Activated CD4-positive, alpha-beta T cell treated with anti-CD3 and anti-CD28 coated beads, Interleukin-2, amount 50 U/mL, for 48 hours (primary cell): ENCODE results near the gene UTS2R.
"Not testable (repeated sequence)": the region's sequence is repeated elsewhere in the genome, so short reads cannot be mapped to it uniquely, and the experiment has no call there.

Source experiments
- DNase-seq, 2 experiments: peaks; one replicate each; pipeline ENCODE4 v3.0.0-alpha.2; 2020

The UTS2R gene

DNA sequence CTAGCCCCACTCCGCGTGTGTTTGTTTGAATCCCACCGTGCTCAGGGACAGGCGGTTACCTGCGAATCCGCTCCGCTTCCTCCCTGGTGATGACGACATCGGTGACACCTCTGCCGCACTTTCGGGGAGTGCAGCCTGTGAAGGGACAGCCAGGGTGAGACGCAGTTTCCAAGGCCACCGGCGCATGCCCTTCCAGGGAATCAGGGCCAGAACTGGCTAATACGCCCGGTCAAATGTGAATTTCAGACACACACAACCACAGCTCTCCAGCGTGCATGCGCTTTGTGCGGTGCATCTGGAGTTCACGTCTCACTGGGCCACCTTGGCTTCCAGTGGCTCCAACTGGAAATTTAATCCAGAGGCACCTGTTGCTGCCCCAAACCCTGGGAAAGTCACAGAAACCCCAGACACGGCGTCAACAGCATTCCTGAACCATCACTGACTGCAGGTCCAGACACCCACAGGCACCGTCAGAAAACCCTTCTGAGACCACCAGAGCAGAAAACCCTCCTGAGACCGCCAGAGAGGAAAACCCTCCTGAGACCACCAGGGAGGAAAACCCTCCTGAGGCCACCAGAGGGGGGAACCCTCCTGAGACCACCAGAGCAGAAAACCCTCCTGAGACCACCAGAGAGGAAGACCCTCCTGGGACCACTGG, 40.0 kb downstream of the UTS2R start:
- no peak for DNase-seq

DNA sequence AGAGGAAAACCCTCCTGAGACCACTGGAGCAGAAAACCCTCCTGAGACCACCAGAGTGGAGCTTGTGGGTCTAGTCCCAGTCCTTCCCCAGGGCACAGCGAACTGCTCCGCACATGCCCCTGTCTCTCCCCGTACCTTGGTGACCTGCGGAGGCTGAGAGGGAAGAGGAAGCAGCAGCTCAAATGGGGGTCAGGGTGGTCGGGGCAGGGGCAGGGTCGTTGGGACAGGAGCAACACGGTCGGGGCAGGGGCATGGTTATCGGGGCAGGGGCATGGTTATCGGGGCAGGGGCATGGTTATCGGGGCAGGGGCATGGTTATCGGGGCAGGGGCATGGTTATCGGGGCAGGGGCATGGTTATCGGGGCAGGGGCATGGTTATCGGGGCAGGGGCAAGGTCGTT, 40.5 kb downstream of the UTS2R start:
- not testable (repeated sequence) for DNase-seq

DNA sequence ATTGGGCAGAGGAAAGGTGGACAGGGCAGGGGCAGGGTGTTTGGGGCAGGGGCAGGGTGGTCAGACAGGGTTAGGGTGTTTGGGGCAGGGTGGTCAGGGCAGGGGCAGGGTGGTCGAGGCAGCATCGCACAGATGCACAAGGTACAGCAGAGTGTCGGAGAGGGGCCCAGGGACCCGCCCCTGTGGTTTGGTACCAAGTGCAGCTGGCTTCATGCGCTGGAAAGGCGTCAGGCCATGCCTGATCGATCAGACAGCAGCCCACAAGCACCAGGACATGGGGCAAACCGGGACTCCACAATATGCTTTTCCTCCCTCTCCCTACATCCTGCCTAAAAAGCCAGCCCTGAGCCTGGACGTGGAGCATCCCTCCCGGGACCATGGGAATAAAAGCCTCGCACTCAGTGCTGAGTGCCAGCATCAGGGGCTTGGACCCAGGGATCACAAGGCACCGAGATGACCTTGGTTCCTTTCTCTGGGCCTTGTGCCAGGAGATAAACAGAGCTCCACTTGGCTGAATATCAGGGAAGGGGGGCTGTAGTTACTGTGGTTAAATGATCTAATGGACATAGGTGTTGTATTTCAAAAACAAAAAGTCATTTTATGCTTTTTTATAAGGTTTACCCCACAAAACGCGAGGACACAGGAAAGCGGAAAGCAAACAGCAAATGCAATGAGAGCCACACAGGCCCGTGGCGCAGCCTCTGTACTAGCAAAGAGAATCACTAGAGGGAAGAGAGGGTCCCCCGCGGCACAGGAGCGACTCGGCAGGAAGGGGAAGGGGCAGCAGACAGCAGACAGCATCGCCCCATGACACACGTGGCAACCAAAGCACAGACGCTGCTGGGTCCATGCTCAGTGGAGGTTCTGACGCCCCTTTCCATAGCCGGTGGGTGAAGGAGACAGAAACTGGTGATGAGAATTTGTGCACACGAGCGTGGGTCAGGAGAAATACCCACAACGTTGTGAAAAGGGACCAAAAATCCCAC, 41.3 kb downstream of the UTS2R start:
- no peak for DNase-seq

DNA sequence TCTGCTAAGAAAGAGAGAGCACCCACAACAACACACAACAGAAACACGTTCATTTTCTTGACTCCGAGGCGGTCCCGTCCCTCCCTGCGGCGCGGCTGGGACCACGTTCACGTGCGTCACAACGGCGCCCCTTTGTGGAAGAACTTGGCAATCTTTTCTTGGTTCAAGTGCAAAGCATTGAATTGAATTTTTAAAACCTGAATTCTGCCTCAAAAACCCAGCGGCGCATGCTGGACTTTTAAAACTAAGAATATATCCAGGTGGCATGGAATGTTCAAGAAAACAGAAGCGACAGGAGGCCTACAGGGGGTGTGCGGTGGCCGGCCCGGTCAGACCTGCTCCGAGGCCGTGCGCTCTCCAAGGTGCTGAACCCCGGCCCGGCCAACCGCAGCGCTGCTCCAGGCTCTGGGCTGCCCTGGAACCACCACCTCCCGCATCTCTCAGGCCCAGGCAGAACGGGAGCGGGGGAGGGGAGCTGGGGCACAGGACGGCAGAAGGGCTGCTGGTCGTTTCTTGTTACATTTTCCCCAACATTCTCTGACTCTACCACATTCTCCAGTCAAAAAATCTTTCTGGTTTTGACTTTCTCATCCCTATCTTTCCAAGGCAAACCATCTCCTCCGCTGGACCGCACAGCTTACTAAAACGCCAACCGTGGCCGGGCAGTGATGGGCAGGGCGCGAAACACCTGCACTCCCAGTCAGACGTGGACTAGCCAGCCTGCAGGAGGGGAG, 43.1 kb downstream of the UTS2R start:
- DNase-seq, result peak; percentile 78 to 83

DNA sequence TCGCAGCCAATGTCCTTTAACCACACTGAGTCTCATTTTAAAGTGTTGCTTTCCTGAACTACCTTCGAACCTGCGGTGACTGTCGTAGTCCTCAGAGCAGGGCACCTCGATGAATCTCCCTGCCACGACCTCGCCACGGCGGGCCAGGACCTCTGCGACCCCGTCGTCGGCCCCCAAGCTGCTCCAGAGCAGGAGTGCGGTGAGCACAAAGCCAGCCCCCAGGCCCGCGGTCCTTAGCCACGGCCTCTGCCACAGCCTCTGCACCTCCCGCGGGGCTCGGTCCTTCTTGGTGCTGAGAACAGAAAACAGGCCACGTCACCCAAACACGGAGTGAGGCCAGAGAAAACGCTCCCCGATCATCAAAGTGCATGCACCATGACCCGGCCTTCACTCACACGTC, 43.8 kb downstream of the UTS2R start:
- DNase-seq, result no peak

DNA sequence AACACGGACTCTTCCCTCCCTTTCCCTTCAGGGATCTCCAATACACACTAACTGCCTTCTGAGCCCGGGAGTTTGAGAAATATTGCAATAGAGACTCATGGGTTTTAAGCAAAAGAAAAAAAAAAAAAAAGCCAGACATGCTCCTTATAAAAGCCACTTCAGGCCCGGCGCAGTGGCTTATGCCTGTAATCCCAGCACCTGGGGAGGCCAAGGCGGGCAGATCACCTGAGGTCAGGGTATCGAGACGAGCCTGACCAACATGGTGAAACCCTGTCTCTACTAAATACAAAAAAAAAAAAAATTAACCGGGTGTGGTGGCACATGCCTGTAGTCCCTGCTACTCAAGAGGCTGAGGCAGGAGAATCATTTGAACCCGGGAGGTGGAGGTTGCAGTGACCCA, 44.2 kb downstream of the UTS2R start:
- no peak for DNase-seq

DNA sequence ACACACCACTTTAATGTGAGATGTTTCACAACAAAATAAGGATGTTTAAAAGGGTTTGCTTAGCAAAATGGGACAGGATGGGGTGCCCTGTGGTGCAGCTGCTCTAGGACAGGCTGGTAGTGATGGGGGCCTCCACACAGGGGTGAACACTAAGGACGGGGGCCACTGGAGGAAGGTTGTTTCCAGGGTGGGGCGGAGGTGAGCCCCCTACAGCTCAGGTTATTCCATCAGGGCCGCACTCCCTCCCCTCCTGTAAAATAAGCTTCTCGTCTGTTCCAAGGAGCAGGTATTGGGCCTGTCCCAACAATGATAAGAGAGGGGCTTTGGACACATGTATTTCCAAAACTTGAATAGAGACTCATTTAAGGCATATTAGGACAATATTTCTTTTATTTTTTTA, 44.7 kb downstream of the UTS2R start:
- DNase-seq, result no peak

DNA sequence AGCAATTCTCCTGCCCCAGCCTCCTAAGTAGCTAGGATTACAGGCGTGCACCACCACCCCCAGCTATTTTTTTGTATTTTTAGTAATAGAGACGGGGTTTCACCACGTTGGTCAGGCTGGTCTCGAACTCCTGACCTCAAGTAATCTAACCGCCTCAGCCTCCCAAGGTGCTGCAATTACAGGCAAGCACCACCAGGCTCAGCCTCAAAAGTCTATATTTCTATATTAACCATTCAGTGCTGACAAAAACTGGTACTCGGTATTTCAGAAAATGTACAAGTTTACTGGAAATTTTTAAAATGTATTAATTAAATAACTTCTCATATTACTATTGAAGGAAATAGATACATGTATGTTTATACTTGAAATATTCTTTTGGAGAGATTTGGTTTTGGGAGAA, 45.2 kb downstream of the UTS2R start:
- DNase-seq, result no peak

DNA sequence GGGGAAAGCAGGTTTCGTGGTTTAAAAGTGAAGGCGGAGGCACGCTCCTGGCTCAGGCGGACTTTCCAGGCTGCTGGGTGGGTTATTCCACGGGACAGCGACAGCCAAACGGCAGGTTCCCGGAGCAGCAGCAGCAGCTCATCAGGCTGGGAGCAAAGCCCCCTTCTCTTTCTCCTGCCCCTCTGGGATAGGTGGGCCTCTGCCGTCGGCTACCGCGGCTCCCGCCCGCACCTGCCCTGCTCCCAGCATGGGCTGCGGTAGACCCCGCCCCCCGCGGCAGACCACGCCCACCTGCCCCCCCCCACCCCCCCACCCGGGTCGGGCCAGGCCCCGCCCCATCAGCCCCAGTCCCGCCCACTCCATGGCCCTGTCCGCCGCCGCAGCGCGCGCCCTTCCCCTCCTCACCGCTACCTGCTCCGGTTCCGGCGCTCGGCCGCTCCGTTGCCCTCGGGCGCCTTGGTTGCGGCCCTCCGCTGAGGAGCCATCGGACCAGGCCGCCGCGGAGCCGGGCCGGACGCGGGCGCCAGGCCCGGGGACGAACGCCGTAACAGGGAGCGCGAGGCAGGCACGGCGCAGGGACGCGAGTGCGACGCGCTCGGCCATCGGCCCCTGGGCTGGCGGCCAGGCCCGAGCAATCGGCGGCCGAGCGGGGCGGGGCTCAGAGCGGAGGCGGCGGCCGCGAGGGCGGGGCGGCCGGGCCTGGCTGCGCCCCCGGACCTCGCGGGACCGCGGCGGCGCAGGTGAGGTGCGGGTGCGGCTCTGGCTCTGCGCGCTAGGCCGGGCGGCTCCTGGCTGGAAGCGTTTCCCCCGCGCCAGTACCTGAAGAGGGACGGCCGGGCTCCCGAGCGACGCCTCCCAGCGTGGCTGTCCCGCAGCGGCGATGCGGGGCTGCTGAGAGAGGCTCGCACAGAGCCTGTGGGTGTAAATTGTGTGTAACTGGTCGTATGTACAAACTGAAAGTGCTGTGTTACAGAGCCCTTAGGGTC, 46.7 kb downstream of the UTS2R start, which contains the start of the genes HEXD and OGFOD3:
Gene HEXD, plus strand, starts transcription at position 347 of the 986 bp plus-strand sequence. CDS start 1,453 bp downstream, outside the sequence.
Gene OGFOD3, minus strand, starts transcription at position 586 of the 986 bp plus-strand sequence. Its CDS starts 101 bp downstream, at position 485.
- peak; percentile 80 to 82 for DNase-seq

DNA sequence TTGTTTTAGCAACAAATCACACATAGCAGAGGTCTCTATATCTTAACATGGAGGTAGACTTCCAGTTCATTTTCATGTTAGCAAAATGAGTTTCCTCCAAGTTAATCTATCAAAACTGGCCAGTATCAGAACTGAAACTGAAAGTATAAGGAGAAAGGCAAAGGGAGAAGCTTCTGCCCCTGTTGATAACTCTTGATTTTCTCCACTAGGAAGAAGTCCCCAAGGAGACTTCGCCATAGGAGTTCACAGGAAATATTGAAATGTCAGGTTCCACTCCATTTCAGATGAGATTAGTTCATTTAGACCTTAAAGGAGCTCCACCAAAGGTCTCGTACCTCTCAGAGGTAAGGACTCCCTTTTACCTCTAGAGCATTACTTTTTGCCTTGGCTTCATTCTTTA, 48.0 kb downstream of the UTS2R start:
- no peak for DNase-seq

DNA sequence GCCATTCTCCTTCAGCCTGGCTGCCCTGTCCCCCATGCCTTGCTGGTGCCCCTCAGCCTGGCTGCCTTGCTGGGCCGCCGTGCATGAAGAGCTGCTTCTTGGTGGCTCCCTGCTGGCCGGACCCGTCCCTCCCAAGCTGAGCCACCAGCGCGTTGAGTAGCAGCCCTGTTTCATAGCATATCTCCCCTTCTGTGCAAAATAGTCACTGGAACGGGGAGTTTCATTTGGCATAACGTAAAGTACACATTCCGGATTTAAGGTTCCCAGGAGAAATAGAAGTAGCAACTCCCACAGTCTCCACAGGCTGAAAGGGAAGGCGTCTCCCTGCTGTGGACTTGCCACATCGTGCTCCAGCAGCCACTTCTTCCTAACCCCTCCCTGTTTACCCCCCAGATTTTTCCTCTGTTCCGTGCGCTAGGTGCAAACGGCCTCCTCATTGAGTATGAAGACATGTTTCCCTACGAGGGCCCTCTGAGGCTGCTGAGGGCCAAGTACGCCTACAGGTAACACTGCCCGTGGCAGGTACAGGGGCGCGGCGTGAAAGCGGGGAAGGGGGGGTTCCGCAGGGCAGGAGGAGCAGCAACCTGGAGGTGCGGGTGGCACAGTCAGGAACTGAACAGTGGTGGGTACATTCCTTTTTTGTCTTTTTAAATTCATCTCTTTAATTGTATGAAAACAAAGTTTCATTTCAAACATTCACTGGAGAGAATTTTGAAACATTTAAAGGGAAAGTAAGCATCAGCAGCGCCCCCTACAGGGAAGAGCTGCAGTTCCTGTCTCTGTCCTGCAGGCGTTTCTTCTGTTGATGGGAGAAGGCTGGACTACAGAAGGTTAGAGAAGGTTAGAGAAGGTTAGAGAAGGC, 52.7 kb downstream of the UTS2R start:
- DNase-seq, result peak; percentile 72 to 77

DNA sequence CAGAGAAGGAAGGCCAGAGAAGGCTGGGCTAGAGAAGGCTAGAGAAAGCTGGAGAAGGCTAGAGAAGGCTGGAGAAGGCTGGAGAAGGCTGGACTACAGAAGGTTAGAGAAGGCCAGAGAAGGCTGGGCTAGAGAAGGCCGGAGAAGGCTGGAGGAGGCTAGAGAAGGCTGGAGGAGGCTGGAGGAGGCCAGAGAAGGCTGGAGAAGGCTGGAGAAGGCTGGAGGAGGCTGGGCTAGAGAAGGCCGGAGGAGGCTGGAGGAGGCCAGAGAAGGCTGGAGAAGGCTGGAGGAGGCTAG, 53.2 kb downstream of the UTS2R start:
- DNase-seq, result no peak
